Fibroblast of skin of scalp (primary cell): ENCODE measurements around the gene MYOZ3.

ENCODE experiments used
- DNase-seq: peaks from one replicate; pipeline ENCODE4 v3.0.0-alpha.2; 2013

MYOZ3 gene

GRCh38 chr5:150659360-150660107, 1.5 kb upstream of the MYOZ3 start:
- DNase-seq, result no peak

- DNase-seq, result no peak
Observed at GRCh38 chr5:150660108-150660831, 781 bp upstream of the MYOZ3 start.

- no peak for DNase-seq
Observed at GRCh38 chr5:150661821-150662596, 958 bp downstream of the MYOZ3 start.

GRCh38 chr5:150662731-150663516, 1.9 kb downstream of the MYOZ3 start:
- no peak for DNase-seq

- DNase-seq, result no peak
Observed at GRCh38 chr5:150663936-150664335, 2.9 kb downstream of the MYOZ3 start.

- peak; percentile 71 for DNase-seq
Observed at GRCh38 chr5:150665044-150665443, 4.0 kb downstream of the MYOZ3 start.

- DNase-seq, result no peak
Observed at GRCh38 chr5:150670275-150670947, 9.4 kb downstream of the MYOZ3 start.

GRCh38 chr5:150670948-150671310, 9.9 kb downstream of the MYOZ3 start:
- no peak for DNase-seq

- no peak for DNase-seq
Observed at GRCh38 chr5:150671509-150672236, 10.6 kb downstream of the MYOZ3 start.

GRCh38 chr5:150672237-150672883, 11.3 kb downstream of the MYOZ3 start:
- peak; percentile 41 for DNase-seq

GRCh38 chr5:150672884-150673275, 11.8 kb downstream of the MYOZ3 start:
- DNase-seq, result no peak

- DNase-seq, result no peak
Observed at GRCh38 chr5:150674341-150674821, 13.3 kb downstream of the MYOZ3 start.

- DNase-seq, result no peak
Observed at GRCh38 chr5:150675069-150675468, 14.0 kb downstream of the MYOZ3 start.

- no peak for DNase-seq
Observed at GRCh38 chr5:150676578-150676977, 15.5 kb downstream of the MYOZ3 start.

GRCh38 chr5:150689120-150689519, 28.1 kb downstream of the MYOZ3 start:
- DNase-seq, result no peak

- DNase-seq, result no peak
Observed at GRCh38 chr5:150690760-150691159, 29.7 kb downstream of the MYOZ3 start.

- no peak for DNase-seq
Observed at GRCh38 chr5:150692276-150692675, 31.2 kb downstream of the MYOZ3 start.

- DNase-seq, result peak; percentile 73
Observed at GRCh38 chr5:150694612-150695011, 33.6 kb downstream of the MYOZ3 start.

- no peak for DNase-seq
Observed at GRCh38 chr5:150700246-150700593, 39.2 kb downstream of the MYOZ3 start.

- peak; percentile 88 for DNase-seq
Observed at GRCh38 chr5:150700594-150701377, 39.7 kb downstream of the MYOZ3 start, which contains the start of gene RBM22. RBM22 (minus strand) TSS chr5:150701062; CDS start chr5:150700985, 77 bp downstream.
